ENCODE data around the gene TXLNG. TPM values are rescaled to one million over a fixed set of nuclear protein-coding genes. Genes with fewer than 3 reads are reported as not detected.
A peak's percentile ranks its signal among the peaks of the same experiment; 100 is the strongest.

The TXLNG gene
- total and polyA plus RNA-seq, 2 of the 4 experiments (the other 2 are of a cell fraction) = 7.0 to 9.7 TPM

- TF ChIP-seq CEBPB (IDR thresholded peaks at IDR 0.05; ENCODE audit: low read depth, low read length) (peak; percentile 69), RFX5 (IDR thresholded peaks at IDR 0.05; ENCODE audit: low read depth, low read length) (no peak)
- H2BK15ac ChIP-seq (ENCODE audit: low read depth, low read length) = no peak overlapping the region
- H3K23ac ChIP-seq (ENCODE audit: low read depth, low read length) = no peak overlapping the region
- CTCF ChIA-PET = interaction anchor here (1.0 kb wide), 1 partner anchor 21 kb away, joined by 3 read pairs; no protein-coding TSS in a partner anchor
- no peaks in the 10 kb centered on the region for H3K4me1 ChIP-seq (ENCODE audit: control insufficient read depth, insufficient read depth, low read length)
- H4K91ac ChIP-seq (ENCODE audit: insufficient read depth, low read depth, low read length) = no peak overlapping the region
- H3K36me3 ChIP-seq (ENCODE audit: control insufficient read depth, insufficient read depth, low read length) = peaks cover 3% of the 10 kb centered on the region
- no peaks in the 10 kb centered on the region for H3K9me3 ChIP-seq (ENCODE audit: control insufficient read depth, insufficient read depth, low read length)
- peak; percentile 4 for ATAC-seq (ENCODE audit: low read depth)
- H3K4me2 ChIP-seq (ENCODE audit: low read depth, low read length) = peak overlapping the region; percentile 98
- no peak overlapping the region; the same call in 1 of the 2 replicates for H3K27ac ChIP-seq (ENCODE audit: insufficient read depth, low read length)
- no peak overlapping the region for H4K8ac ChIP-seq (ENCODE audit: low read depth in 2 of 2, low read length in 2 of 2)
- H3K4me3 ChIP-seq (ENCODE audit: insufficient read depth, low read depth, low read length) = peak overlapping the region; percentile 83
- in situ Hi-C loops (cut with MboI; ENCODE audit: low sequenced_read_pairs) = no loop called here
- H2BK5ac ChIP-seq (ENCODE audit: low read depth, low read length, poor library complexity, severe bottlenecking) = no peak overlapping the region
- no peak overlapping the region for H2BK20ac ChIP-seq (ENCODE audit: low read depth, low read length)
- peak overlapping the region; percentile 84 for H2AFZ ChIP-seq (replicated peaks; ENCODE audit: low read length, poor library complexity)
- no peak overlapping the region for H3K56ac ChIP-seq (ENCODE audit: extremely low read depth, insufficient read depth, low read length)
- intact Hi-C loops (cut with micrococcal nuclease) = loop anchor here (1.0 kb wide), 1 partner anchor 68 kb away; the partner anchor contains the start of gene SYAP1
- POLR2A ChIA-PET (ENCODE audit: unreplicated experiment) = no interaction called here
- H4K5ac ChIP-seq (ENCODE audit: low read depth, low read length) = no peak overlapping the region
- H2BK120ac ChIP-seq (ENCODE audit: low read depth, low read length) = no peak overlapping the region
- no peak overlapping the region for H2AK5ac ChIP-seq (ENCODE audit: low read depth, low read length)
- H3K79me1 ChIP-seq (ENCODE audit: low read depth in 1 of 2, low read length in 2 of 2) = peaks cover 12 to 17% of the 10 kb centered on the region in 2 experiments; a peak in 3 of 4 replicates
- dilution Hi-C loops (cut with HindIII; ENCODE audit: low sequenced_read_pairs, unreplicated experiment) = no loop called here
- peak overlapping the region; percentile 26 for H2AK9ac ChIP-seq (replicated peaks; ENCODE audit: low read depth, low read length, poor library complexity)
- no TSS peak for BruUV-seq (replicated peaks)
- peak overlapping the region; percentile 64; the same call in 1 of the 2 replicates for H3K9ac ChIP-seq (ENCODE audit: low read depth, low read length)
- no peaks in the 10 kb centered on the region for H3K9me1 ChIP-seq (ENCODE audit: insufficient read depth, low read length)
- H4K20me1 ChIP-seq (ENCODE audit: insufficient read depth, low read length) = no peaks in the 10 kb centered on the region; the same call in 1 of the 2 replicates
- no peaks in the 10 kb centered on the region; the same call in 1 of the 2 replicates for H3K27me3 ChIP-seq (ENCODE audit: control insufficient read depth, insufficient read depth, low read length)
- no peak for DNase-seq
- H3K18ac ChIP-seq (ENCODE audit: low read depth, low read length) = no peak overlapping the region
- H3K14ac ChIP-seq (replicated peaks; ENCODE audit: low read depth, low read length) = no peak overlapping the region
- H3K4ac ChIP-seq (ENCODE audit: low read depth, low read length) = no peak overlapping the region
- 1% methylated on average over 23 of the region's 73 CpGs; no CpG with 5 or more reads in 1 of the 2 experiments for WGBS, 2 experiments (ENCODE audit: extremely low coverage in 2 of 2, insufficient read length in 1 of 2)
Measured at GRCh38 chrX:16786791-16787735, 797 bp downstream of the TXLNG start.

Measured in IMR-90 (cell line).